HG02798 (cell line): ENCODE measurements around the gene KIF5C.

ENCODE experiments used
- ATAC-seq: cut with Tn5 transposase; IDR thresholded peaks from one replicate; pipeline ENCODE4 v1.9.1; 2021; ENCODE audit warnings: mild to moderate bottlenecking; ENCODE audit not compliant: unreplicated experiment, poor library complexity

The KIF5C gene

GRCh38 chr2:148981781-148982180 is 106.8 kb downstream of the KIF5C start:
- no peak for ATAC-seq

- no peak for ATAC-seq
These were observed 107.3 kb downstream of the KIF5C start for GRCh38 chr2:148982282-148982681.

- no peak for ATAC-seq
These were observed 108.9 kb downstream of the KIF5C start for GRCh38 chr2:148983896-148984295.

GRCh38 chr2:148984449-148984848 is 109.4 kb downstream of the KIF5C start:
- no peak for ATAC-seq

GRCh38 chr2:148987286-148987685 is 112.3 kb downstream of the KIF5C start:
- ATAC-seq, result no peak

GRCh38 chr2:148988337-148988736 is 113.3 kb downstream of the KIF5C start:
- ATAC-seq, result no peak

GRCh38 chr2:148989882-148990493 is 115.0 kb downstream of the KIF5C start:
- ATAC-seq, result peak; percentile 94

- no peak for ATAC-seq
These were observed 115.9 kb downstream of the KIF5C start for GRCh38 chr2:148990968-148991367.

- no peak for ATAC-seq
These were observed 117.4 kb downstream of the KIF5C start for GRCh38 chr2:148992448-148992847.

GRCh38 chr2:148993351-148993750 is 118.3 kb downstream of the KIF5C start:
- no peak for ATAC-seq

- ATAC-seq, result no peak
These were observed 119.3 kb downstream of the KIF5C start for GRCh38 chr2:148994341-148994740.

GRCh38 chr2:148996805-148997204 is 121.8 kb downstream of the KIF5C start:
- ATAC-seq, result no peak

- no peak for ATAC-seq
These were observed 123.3 kb downstream of the KIF5C start for GRCh38 chr2:148998165-148998830.

- ATAC-seq, result no peak
These were observed 123.8 kb downstream of the KIF5C start for GRCh38 chr2:148998831-148999200.

GRCh38 chr2:148999451-148999921 is 124.5 kb downstream of the KIF5C start:
- ATAC-seq, result no peak

- ATAC-seq, result no peak
These were observed 125.3 kb downstream of the KIF5C start for GRCh38 chr2:149000158-149000938.

GRCh38 chr2:149001496-149001895 is 126.5 kb downstream of the KIF5C start:
- no peak for ATAC-seq

GRCh38 chr2:149002378-149002890 is 127.4 kb downstream of the KIF5C start:
- ATAC-seq, result no peak

- no peak for ATAC-seq
These were observed 128.1 kb downstream of the KIF5C start for GRCh38 chr2:149002891-149003740.

GRCh38 chr2:149004836-149005235 is 129.8 kb downstream of the KIF5C start:
- no peak for ATAC-seq
